KG1 (cell line): Measurements from ENCODE around the gene ITIH1.
"Not testable (repeated sequence)": the region's sequence is repeated elsewhere in the genome, so short reads cannot be mapped to it uniquely, and the experiment has no call there.

ENCODE experiments used
- DNase-seq: peaks from one replicate; lab custom pipeline; 2025; lab: John Stamatoyannopoulos, UW

ITIH1 gene

GRCh38 chr3:52777127-52777958 lies at the start of gene ITIH1:
Gene ITIH1, plus strand, starts transcription at chr3:52777599. Its CDS starts 17 bp downstream, at chr3:52777616.
- DNase-seq: no peak

DNA sequence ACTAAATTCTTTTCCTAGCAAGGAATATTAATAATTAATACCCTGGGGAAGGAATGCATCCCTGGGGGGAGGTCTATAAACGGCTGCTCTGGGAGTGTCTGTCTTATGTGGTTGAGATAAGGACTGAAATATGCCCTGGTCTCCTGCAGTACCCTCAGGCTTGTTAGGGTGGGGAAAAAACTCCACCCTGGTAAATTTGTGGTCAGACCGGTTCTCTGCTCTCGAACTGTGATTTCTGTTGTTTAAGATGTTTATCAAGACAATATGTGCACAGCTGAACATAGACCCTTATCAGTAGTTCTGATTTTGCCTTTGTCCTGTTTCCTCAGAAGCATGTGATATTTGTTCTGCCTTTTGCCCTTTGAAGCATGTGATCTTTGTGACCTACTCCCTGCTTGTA lies 48.6 kb upstream of the ITIH1 start:
- DNase-seq: not testable (repeated sequence)

DNA sequence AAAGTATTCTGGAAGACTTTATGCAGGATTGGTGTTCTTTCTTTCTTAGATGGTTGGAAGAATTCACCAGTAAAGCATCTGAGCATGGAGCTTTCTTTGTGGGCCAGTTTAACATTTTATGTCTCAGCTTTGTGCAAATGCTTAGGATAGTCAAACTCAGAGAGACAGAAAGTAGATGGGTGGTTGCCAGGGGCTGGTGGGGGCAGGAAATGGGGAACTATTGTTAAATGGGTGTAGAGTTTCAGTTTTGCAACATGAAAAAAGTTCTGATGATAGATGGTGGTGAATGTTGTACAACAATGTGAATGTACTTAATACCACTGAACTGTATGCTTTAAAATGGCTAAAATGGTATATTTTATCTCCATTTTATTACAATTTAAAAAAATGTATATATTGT lies 46.7 kb upstream of the ITIH1 start:
- DNase-seq: no peak

- no peak for DNase-seq
These were observed 45.8 kb upstream of the ITIH1 start for GRCh38 chr3:52731590-52731989.

GRCh38 chr3:52733256-52733891 lies 44.0 kb upstream of the ITIH1 start:
- no peak for DNase-seq

- no peak for DNase-seq
These were observed 37.7 kb upstream of the ITIH1 start for GRCh38 chr3:52739730-52740129.

GRCh38 chr3:52742418-52743041 lies 34.9 kb upstream of the ITIH1 start:
- DNase-seq: no peak

DNA sequence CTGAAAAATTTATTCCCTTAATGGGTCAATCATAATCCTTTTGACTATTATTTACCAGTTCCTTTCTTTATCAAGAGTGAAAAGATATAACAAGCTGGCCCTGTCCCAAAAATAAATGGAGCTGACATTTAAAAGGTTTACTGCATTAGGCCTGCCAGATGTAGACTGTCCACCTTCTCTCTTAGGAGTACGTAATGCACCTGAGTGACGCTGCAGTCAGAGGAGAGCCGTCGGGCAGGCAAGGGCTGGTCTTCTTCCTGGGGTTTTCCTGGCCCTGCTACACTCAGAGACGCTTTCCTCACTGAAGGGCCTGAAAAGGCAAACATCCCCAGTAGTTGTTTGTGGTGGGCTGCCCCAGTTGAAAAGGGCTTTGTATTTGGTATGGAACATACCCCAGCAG lies 34.2 kb upstream of the ITIH1 start:
- no peak for DNase-seq

- no peak for DNase-seq
These were observed 33.7 kb upstream of the ITIH1 start for GRCh38 chr3:52743721-52744120.

DNA sequence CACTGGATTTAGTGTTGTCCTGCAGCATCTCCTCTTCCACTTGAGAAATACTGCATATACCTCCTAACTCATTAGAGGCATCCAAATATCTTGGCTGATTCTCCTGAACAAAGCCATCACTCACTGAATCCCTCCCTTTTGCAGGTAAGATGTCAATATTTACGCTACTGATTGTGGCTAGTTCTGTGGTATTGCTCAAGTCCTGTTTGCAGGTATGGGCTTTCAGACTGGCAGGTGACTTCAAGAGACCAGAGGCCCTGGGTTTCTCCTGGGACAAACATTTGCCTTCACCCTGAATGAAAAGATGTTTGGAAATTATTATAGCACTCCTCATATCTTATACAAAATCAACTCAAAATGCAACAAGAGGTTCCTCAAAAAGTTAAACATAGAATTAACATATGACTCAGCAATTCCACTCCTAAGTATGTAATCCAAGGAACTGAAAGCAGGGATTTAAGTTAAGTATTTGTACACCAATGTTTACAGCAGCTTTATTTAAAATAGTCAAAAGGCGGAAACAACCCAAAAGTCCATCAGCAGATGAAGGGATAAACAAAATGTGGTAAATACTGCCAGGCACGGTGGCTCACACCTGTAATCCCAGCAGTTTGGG lies 25.2 kb upstream of the ITIH1 start:
- DNase-seq: no peak

GRCh38 chr3:52754373-52754772 lies 23.0 kb upstream of the ITIH1 start:
- no peak for DNase-seq

DNA sequence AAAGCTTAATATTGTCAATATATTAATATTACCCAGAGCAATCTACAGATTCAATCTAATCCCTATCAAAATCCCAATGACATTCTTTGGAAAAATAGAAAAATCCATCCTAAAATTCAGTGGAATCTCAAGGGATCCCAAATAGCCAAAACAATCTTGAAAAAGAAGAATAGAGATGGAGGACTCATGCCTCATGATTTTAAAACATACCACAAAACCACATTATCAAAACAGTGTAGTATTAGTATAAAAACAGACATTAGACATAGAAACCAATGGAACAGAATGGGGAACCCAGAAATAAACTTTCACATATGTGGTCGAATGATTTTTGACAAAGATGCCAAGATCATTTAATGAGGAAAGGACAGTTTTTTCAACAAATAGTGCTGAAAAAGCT lies 21.3 kb upstream of the ITIH1 start:
- no peak for DNase-seq

DNA sequence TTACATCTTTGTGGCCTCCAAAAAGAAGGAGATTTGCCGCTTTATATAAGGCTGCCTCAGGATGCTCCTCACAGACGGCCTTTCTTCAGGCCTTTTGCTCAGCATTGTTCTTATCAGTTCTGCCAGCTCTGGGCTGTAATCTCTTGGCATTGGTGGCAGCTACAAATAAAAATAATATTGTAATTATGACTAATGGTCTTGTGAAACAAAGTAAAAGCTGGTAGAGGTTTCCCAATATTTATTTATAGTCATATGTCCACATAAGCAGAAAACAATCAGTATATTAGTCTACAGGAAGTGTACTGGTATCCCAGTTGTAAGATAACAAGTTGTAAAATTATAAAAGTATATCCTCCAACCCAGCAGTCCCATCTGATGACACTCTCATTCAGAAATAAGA lies 13.9 kb upstream of the ITIH1 start:
- no peak for DNase-seq

GRCh38 chr3:52769786-52770455 lies 7.5 kb upstream of the ITIH1 start:
- no peak for DNase-seq

DNA sequence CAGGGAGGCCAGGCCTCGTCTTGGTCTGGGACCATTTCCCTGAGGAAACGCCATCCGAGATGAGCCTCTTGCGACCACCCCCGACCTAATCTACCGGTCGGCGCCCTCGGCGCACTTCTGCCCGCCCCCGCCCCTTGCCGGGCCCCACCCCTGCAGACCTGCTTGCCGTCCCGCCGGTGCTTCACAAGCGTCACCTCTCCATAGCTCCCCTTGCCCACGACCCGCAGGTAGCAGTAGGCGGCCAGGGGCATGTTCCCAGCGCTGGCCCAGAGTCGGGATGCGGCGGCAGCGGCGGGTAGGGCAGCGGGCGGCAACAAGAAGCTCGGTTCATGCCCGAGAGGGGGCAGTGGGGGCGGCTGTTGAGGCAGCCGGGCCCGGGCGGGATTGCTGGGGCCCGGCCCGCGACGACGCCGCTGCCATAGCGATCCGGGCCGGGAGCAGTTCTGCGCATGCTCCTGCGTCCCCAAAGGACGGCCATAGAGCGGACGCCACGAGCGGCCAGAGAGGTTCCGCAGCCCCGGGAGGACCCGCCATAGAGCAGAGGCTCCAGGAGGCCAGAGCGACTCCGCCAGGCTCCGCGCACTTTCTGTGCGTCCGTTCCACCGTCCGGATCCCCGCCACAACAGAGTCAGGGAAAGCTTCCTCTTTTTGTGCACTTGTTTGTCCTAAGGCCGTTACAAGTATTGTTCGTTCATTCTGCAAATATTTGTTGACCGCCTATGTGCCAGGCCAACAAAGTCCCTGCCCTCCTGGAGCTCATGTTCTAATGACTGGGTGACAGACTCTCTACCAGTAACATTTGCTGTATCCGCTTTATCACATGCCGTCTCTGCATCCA lies 6.7 kb upstream of the ITIH1 start, which contains the start of gene NEK4:
Gene NEK4, minus strand, starts transcription at position 445 of the 838 bp plus-strand sequence. Its CDS starts 194 bp downstream, at position 251.
- peak; percentile 94 for DNase-seq

GRCh38 chr3:52771334-52771681 lies 6.1 kb upstream of the ITIH1 start:
- DNase-seq: no peak

- no peak for DNase-seq
These were observed 5.7 kb upstream of the ITIH1 start for GRCh38 chr3:52771702-52772101.

DNA sequence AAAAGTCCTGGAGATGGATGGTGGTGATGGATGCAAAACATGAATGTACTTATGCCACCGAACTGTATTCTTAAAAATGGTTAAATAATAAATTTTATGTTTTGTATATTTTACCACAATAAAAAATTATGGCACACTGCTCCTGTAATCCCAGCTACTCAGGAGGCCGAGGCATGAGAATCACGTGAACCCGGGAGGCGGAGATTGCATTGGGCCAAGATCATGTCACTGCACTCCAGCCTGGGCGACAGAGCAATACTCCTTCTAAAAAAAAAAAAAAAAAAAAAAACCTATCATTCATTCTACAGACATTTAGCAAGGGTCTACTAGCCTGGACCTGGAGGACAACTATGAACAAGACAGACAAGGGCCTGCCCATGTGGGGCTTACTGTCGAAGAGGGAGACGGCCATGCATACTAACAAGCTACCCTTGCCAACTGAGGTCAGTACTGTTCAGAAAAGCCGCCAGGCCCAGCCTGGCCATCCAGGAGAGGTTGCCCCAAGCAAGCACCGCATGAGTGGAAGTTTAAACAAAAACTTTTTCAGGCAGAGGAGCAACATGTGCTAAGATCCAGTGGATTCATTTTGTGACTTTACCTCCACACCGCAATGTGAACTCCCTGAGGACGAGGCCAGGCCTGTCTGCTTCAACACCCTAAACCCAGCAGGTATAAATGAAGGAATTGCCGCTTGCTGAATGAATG lies 3.9 kb upstream of the ITIH1 start:
- DNase-seq: no peak

DNA sequence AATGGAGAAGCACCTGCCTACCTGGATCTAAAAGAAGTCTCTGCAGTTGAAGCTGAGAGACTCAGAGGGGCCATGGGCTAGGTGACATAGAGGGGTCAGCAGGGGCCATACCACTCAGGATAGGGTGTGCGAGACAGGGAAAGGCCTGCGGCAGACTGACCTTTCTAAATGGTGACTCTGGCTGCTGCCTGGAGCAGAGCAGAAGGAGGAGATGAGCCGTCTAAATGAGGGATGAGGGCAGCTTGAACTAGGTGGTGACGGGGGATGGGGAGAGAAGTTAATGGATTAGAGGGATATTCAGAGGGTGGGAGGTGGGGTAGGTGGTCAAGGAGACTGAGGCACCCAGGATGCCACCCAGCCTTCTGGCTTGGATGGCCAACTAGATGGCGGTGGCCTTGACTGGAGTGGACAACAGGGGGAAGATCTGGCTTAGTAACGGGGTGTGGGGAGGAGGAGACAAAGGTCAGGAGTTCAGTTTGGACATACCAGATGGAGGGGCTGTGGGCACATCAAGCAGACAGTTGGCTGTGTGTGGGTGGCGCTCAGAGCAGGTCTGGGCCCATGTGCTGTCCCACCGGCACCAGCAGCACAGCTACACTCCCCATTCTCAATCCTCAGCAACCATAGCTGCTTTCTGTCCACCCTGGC lies 3.2 kb upstream of the ITIH1 start:
- DNase-seq: no peak
